ENCODE data around the gene SMIM38. TPM values are rescaled to one million over a fixed set of nuclear protein-coding genes. Genes with fewer than 3 reads are reported as not detected.
"Not testable (repeated sequence)": the region's sequence is repeated elsewhere in the genome, so short reads cannot be mapped to it uniquely, and the experiment has no call there.

The SMIM38 gene
- total RNA-seq, 1 donor from 2014 or later, result 0.12 TPM

- Mint-ChIP-seq H3K36me3 (ENCODE audit: low read depth) (peaks cover 5% of the 10 kb centered on the region), H3K27me3 (ENCODE audit: low read depth) (no peaks in the 10 kb centered on the region), H3K27ac (ENCODE audit: unreplicated experiment) (no peak overlapping the region), H3K9me3 (ENCODE audit: low read depth) (peaks cover 17% of the 10 kb centered on the region), H3K4me3 (ENCODE audit: unreplicated experiment) (no peak overlapping the region), H3K4me1 (ENCODE audit: low read depth) (peaks cover 15% of the 10 kb centered on the region)
- TF ChIP-seq CTCF (IDR thresholded peaks at IDR 0.05), result no peak
- no peak for DNase-seq (ENCODE audit: low spot score)
Measured at GRCh38 chr11:69142895-69143294, 12.8 kb upstream of the SMIM38 start.

DNA sequence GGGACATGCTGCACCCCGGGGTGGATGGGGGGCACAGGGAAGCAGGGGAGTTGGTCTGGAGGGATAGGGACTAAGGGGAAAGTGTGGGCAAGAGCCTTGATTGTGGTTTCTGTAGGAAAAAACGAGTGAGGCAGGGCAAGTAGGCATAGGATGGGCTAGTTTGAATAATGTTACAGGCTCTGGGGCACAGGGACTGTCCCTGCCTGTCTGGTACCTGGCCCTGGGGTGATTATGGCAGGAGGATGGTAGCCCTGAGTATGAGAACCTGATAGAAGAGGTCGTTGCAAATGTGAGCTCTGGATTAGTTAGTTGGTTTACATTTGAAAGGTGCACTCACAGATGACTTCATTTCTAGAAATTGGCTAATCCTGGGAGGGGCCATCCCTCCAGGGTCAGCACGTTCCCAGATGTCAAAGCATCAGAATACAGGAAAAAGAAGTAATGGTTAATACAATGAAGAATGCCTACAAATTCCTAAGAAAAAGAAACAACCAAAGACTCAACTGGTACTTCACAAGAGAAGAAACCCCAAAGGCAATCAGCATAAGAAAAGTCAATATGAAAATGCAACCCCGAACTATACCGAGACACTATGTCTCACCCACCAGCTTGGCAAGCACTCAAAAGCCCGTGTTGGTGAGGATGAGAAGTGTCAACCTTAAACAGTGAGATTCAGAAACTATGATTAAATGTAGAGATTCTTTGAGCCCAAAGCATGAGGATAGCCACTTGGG, 11.3 kb upstream of the SMIM38 start:
- Mint-ChIP-seq H3K9me3 (ENCODE audit: low read depth) (peaks cover 14% of the 10 kb centered on the region), H3K27me3 (ENCODE audit: low read depth) (no peaks in the 10 kb centered on the region), H3K4me1 (ENCODE audit: low read depth) (peaks cover 8% of the 10 kb centered on the region), H3K27ac (ENCODE audit: unreplicated experiment) (peak overlapping the region; percentile 46), H3K4me3 (ENCODE audit: unreplicated experiment) (no peak overlapping the region), H3K36me3 (ENCODE audit: low read depth) (peaks cover 8% of the 10 kb centered on the region)
- no peak for DNase-seq (ENCODE audit: low spot score)
- no peak for TF ChIP-seq CTCF (IDR thresholded peaks at IDR 0.05)

DNA sequence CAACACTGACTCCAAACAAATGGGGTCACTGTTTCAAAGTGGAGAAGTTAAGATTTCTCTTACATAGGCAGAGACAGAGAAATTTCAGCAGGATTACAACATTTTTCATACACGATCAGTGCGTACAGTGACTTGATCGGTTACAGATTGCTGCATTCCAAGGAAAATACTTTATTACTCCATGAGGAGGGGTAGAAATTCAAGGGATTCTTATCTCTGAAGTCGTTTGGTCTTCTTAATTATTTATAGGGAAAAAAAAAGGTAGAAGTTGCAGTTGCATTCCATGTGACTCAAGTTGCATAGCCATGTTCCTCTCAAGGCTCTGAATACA, 10.7 kb upstream of the SMIM38 start:
- H3K4me3 Mint-ChIP-seq (ENCODE audit: unreplicated experiment), result no peak overlapping the region
- H3K27ac Mint-ChIP-seq (ENCODE audit: unreplicated experiment), result peak overlapping the region; percentile 46
- peaks cover 8% of the 10 kb centered on the region for H3K4me1 Mint-ChIP-seq (ENCODE audit: low read depth)
- no peak for DNase-seq (ENCODE audit: low spot score)
- no peak for TF ChIP-seq CTCF (IDR thresholded peaks at IDR 0.05)
- peaks cover 14% of the 10 kb centered on the region for H3K9me3 Mint-ChIP-seq (ENCODE audit: low read depth)
- H3K27me3 Mint-ChIP-seq (ENCODE audit: low read depth), result no peaks in the 10 kb centered on the region
- H3K36me3 Mint-ChIP-seq (ENCODE audit: low read depth), result peaks cover 8% of the 10 kb centered on the region

- Mint-ChIP-seq H3K9me3 (ENCODE audit: low read depth) (peaks cover 25% of the 10 kb centered on the region), H3K36me3 (ENCODE audit: low read depth) (peaks cover 9% of the 10 kb centered on the region), H3K4me3 (ENCODE audit: unreplicated experiment) (no peak overlapping the region), H3K4me1 (ENCODE audit: low read depth) (peaks cover 15% of the 10 kb centered on the region), H3K27me3 (ENCODE audit: low read depth) (peaks cover under 1% of the 10 kb centered on the region), H3K27ac (ENCODE audit: unreplicated experiment) (no peak overlapping the region)
- no peak for TF ChIP-seq CTCF (IDR thresholded peaks at IDR 0.05)
- DNase-seq (ENCODE audit: low spot score), result no peak
Measured at GRCh38 chr11:69148377-69148762, 7.4 kb upstream of the SMIM38 start.

- H3K4me3 Mint-ChIP-seq (ENCODE audit: unreplicated experiment), result no peak overlapping the region
- no peak for TF ChIP-seq CTCF (IDR thresholded peaks at IDR 0.05)
- no peak for DNase-seq (ENCODE audit: low spot score)
- H3K4me1 Mint-ChIP-seq (ENCODE audit: low read depth), result peaks cover 17% of the 10 kb centered on the region
- peaks cover 2% of the 10 kb centered on the region for H3K27me3 Mint-ChIP-seq (ENCODE audit: low read depth)
- H3K27ac Mint-ChIP-seq (ENCODE audit: unreplicated experiment), result peak overlapping the region; percentile 28
- peaks cover 9% of the 10 kb centered on the region for H3K36me3 Mint-ChIP-seq (ENCODE audit: low read depth)
- H3K9me3 Mint-ChIP-seq (ENCODE audit: low read depth), result peaks cover 25% of the 10 kb centered on the region
Measured at GRCh38 chr11:69148806-69149205, 6.9 kb upstream of the SMIM38 start.

DNA sequence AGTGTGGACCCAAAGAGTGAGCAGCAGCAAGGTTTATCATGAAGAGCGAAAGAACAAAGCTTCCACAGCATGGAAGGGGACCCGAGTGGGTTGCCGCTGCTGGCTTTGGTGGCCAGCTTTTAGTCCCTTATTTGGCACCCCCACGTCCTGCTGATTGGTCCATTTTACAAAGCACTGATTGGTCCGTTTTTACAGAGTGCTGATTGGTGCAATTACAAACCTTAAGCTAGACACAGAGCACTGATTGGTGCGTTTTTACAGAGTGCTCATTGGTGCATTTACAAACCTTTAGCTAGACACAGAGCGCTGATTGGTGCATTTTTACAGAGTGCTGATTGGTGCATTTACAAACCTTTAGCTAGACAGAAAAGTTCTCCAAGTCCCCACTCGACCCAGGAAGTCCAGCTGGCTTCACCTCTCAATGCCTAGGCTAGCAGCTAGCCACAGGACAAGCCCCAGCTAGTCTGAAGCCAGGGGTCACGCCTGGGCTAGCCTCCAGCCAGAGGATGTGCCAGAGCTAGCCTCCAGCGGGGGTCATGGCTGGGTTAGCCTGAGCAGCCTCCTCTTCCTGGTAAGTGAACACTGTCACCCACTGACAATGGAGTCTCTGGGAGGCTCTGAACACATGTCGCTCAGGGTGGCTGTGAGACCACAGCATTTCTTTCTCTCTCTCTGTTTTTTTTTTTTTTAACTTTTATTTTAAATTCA, 6.2 kb upstream of the SMIM38 start:
- H3K9me3 Mint-ChIP-seq (ENCODE audit: low read depth), result peaks cover 25% of the 10 kb centered on the region
- not testable (repeated sequence) for H3K4me3 Mint-ChIP-seq (ENCODE audit: unreplicated experiment); H3K36me3 Mint-ChIP-seq (ENCODE audit: low read depth); H3K27me3 Mint-ChIP-seq (ENCODE audit: low read depth); H3K27ac Mint-ChIP-seq (ENCODE audit: unreplicated experiment); DNase-seq (ENCODE audit: low spot score)
- peaks cover 14% of the 10 kb centered on the region for H3K4me1 Mint-ChIP-seq (ENCODE audit: low read depth)

Measured in chondrocyte (in vitro differentiated cells).